HG03066 (cell line): ENCODE results near the gene TTC27.

Source experiments
- ATAC-seq: cut with Tn5 transposase; IDR thresholded peaks from one replicate; pipeline ENCODE4 v1.9.1; 2021; ENCODE audit warnings: low read depth; ENCODE audit not compliant: unreplicated experiment

TTC27 gene

DNA sequence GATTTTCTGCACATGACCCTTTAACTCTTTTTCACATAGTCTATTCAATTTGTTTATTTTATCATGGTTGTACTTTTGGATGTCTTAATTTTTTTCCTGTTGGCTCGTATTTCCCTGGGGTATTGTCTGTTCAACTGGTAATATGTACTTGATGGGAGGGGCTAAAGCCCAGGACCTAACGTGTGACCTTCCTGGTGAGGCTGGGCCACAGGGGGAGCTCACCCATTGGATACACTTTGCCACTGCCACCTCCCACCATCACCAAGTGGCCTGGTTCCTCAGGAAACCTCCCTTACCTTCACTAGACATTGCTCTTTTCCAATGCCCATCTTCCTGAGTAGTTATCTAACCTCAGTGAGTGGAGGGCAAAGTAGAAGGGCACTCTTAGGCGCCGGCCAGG is 175.0 kb downstream of the TTC27 start:
- ATAC-seq, result no peak

DNA sequence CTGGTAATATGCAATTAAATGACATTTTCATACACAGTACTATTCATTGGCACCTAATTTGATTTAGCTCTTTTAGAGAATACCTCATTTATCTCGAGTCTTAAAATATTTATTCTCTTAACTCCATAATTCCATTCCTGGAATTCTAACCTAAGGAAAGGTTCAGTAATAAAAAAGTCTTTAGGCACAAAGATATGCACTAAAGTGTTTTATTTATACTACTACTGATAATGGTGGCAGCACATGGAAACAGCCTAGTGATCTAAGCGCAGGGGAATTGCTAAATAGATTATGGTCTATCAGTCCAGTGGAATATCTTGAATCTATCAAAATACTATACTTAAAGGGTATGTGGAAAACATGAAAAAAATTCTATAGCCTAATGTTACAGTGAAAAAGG is 176.4 kb downstream of the TTC27 start:
- ATAC-seq, result no peak

DNA sequence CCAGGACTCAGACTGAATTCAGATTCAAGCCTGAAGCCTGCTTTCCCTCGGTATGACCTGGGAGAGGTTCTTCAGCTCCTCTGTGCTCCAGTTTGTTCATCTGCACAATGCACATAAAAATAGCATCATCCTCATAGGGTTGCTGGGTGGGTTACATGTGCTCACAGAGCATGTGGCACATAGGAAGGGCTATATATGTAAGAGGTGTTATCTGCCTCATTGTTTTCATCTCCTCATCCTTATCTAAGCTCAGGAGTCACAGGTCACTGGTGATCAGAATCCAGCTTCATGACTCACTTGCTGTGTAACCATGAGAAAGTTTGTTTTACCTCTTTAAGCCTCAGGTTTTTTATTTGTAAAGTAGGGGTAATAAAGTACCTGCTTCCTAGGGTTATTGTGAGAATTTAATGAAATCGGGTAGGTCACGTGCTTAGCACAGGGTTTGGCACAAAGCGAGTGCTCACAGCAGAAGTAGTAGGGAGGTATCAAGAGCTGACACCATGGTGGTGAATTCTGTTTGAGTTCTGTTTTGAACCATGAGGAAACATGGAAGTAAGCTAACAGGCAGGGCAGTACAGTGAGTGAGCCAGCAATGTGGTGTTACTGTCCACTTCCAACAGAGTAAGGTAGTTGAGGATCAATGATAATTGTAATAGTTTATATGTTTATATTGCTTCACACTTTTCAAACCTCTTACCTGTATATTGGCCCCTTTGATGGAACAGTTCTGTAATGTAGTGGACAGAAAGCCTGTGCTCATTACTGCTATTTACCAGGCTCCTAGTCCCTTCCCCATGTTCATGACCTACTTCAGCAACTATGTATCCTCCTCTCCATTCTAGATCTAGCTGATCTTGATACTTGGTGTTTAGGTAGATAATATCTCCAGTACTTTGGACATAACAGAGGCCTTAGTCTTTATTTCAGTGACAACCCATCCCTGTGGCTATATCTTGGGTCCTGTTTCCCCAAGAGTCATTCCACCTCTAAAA is 177.6 kb downstream of the TTC27 start:
- no peak for ATAC-seq

- no peak for ATAC-seq
These were observed 179.0 kb downstream of the TTC27 start for GRCh38 chr2:32806857-32807256.

DNA sequence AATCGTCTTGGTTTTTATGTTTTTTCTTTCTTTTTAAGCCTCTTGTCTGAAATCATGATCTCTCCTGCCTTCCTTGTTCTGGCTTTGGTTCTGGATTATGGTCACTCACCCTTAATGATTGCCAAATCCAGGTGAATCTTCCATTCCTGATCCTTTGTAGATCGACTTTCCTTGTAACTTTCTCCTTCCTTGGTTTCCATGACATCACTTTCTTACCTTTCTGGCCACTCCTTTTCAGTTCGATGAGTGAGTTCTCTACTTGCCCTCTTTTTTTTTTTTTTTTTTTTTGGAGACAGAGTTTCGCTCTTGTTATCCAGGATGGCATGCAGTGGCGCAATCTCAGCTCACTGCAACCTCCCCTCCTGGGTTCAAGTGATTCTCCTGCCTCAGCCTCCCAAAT is 179.8 kb downstream of the TTC27 start:
- no peak for ATAC-seq

GRCh38 chr2:32810909-32811495 is 183.2 kb downstream of the TTC27 start:
- ATAC-seq, result no peak

DNA sequence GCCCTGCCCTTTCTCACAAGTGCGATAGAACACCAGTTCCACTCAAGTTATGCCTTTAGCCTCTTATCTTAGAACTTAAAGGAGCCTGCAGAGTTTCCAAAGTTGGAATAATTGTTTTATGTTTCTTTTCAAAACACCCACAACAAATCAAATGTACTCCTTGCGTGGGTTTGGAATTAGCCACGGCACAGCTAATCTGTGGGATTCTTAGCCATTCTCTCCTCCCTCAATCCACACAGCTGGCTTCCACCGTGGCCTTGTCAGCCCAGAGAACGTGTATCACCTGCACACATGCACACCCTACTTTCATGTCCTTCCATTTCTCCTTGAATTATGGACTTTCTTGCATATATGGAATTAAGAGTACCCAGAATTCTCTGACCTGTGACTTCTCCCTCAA is 183.8 kb downstream of the TTC27 start:
- no peak for ATAC-seq

DNA sequence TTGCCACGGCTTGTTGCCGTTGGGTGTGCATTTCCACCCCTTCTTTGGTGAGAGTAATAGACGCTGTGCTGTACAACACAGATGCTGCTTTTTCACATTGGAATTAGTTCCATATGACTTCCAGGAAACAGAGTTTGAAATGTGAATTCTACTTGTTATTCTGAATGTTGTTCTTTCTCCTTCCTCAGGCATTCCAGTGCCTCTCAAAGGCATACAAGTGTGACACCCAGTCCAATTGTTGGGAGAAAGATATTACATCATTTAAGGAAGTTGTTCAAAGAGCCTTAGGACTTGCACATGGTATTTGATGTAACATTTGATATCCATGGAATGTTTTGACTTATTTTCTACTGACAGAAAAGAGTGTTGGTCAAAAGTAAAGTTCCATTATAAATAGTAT is 184.5 kb downstream of the TTC27 start:
- ATAC-seq, result no peak

DNA sequence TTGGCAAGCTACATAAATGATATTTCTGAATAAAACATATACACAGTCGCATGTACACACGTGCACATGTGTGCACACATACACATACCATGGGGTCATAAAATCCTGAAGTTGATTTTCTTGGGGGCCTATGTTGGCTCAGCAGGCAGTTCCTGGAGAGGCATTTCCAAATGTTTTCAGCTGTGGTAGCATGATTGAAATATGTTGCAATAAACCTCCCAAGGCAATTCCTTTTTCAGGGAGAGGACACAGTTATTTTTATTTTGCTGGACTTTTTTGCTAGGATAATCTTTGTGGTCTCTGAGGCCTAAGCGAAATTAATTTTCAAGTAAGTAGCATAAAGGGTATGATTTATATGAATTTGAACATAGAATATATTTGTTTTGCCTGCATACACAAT is 192.2 kb downstream of the TTC27 start:
- no peak for ATAC-seq

GRCh38 chr2:32820701-32821100 is 192.9 kb downstream of the TTC27 start:
- ATAC-seq, result no peak

DNA sequence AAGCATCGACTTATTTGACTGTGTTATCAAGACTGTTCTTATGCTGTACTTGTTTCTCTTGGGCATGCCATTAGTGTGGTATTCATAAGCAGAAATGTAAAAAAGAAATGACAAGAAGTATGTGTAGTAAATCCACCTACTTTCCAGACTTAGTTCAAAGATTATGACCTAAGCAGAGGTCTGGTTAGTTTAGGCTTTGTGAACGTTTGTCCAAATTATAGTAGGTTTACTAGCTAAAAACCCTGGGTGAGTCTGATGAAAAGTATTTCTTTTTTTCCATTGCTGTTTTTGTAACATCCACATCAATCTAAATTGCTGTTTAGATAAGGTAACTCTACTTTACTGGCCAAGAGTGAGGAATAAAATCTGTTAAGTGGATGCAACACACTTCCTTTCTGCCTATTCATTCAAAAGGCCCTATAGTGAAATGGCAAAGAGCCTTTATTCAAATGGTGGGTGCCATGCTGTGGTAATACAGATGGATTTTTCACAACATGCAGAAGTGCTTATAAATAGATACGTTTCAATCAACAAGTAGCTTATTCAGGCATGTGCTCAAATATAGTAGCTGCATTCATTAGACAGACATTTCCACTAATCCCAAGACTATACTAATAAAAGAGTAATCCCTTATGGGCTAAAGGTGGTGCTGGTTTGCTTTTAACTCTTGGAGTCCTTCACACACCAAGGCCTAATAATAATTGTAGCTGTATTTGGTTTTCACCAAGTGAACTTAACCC is 196.4 kb downstream of the TTC27 start:
- ATAC-seq, result no peak

GRCh38 chr2:32825291-32825712 is 197.5 kb downstream of the TTC27 start:
- no peak for ATAC-seq

DNA sequence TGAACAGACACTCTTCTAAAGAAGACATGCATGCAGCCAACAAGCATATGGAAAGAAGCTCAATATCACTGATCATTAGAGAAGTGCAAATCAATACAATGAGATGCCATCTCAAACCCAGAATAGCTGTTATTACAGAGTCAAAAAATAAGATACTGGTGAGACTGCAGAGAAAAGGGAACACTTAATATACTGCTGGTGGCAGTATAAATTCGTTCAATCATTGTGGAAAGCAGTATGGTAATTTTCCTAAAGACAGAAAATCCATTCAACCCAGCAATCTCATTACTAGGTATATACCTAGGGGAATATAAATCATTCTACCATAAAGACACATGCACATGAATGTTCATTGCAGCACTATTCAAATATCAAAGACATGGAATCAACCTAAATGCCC is 202.3 kb downstream of the TTC27 start:
- ATAC-seq, result no peak

- ATAC-seq, result no peak
These were observed 205.0 kb downstream of the TTC27 start for GRCh38 chr2:32832821-32833220.

DNA sequence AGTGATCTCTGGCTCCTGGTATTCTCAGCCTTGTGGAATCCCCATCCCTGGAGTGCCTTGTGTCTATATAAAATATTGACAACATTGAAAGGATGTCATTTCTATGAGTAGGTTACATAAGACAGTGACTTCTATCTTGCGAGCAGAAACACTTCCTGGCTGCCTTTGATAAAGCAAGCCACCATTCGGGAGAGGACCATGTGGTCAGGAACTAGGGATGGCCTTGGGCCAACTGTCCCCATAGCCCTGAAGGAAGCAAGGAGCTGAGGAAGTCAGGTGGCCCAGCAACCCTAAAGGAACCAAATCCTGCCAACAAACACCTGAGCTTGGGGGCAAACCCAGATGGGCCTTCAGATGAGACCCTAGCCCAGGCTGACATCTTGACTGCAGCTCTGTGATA is 205.9 kb downstream of the TTC27 start:
- no peak for ATAC-seq

DNA sequence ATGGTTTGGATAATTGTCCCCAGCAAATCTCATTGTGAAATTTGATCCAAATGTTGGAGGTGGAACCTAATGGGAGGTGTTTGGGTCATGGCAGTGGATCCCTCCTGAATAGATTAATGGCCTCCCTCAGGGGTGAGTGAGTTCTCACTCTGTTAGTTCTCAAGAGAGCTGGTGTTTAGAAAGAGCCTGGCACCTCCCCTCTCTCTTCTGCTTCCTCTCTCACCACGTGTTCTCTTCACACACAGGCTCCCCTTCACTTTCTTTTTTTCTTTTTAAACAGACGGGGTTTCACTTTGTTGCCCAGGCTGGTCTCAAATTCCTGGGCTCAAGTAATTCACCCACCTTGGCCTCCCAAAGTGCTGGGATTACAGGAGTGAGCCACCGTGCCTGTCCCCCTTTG is 207.3 kb downstream of the TTC27 start:
- no peak for ATAC-seq

DNA sequence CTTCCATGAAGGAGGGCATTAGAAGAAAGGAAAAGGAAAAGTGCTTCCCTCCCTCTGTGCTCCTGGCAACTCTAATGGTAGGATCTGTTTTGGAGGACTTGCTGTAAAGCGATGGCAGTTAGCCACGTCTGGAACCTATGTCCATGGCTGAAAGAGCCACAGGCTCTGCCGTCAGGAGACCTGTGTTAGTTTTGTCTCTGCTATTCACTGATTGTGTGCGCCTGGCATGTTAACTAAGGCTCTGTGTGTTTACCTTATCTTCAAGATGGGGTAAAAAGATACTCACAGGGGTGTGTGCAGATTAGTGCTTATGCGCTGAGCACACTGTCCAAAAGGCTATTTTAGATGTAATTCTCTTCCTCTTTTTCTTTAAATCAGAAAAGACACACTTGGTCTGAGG is 209.1 kb downstream of the TTC27 start:
- no peak for ATAC-seq

DNA sequence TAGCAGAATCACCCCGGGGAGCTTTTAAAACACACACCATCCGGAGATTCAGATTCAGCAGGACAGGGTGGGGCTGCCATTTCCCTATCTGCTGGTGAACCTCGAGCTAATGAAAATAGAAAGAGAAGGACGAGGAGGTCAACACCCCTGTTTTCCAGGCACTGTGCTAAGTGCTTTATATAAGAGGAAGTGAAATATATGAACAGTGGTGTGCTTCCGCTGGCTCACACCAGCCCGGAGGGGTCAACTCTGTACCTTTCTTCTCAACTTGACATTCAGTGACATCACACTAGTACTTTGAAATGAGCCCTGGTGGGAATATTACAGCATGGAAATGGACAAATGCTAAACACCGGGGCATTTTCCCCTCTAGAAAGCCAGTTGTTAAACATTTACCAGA is 210.6 kb downstream of the TTC27 start:
- ATAC-seq, result no peak

- ATAC-seq, result no peak
These were observed 211.1 kb downstream of the TTC27 start for GRCh38 chr2:32838949-32839348.

- ATAC-seq, result no peak
These were observed 214.4 kb downstream of the TTC27 start for GRCh38 chr2:32841931-32842898.
